Large intestine (tissue), 3 donors: ENCODE measurements around the gene C14orf132. TPM values are rescaled to one million over a fixed set of nuclear protein-coding genes. Genes with fewer than 3 reads are reported as not detected.
A peak's percentile ranks its signal among the peaks of the same experiment; 100 is the strongest.

Source experiments
- DNase-seq, 2 donors: peaks; one replicate each; pipeline versions ENCODE4 v3.0.0 to v3.0.0-alpha.2; 2013
- H3K27ac ChIP-seq: one replicate; pipeline ENCODE4 v1.5.1; 2013; ENCODE audit warnings: low read length
- H3K27me3 ChIP-seq: 2 replicates; pipeline ENCODE4 v1.6.1; 2013; ENCODE audit warnings: low read length; ENCODE audit not compliant: control insufficient read depth, insufficient read depth
- H3K36me3 ChIP-seq: 2 replicates; pipeline ENCODE4 v1.6.1; 2013; ENCODE audit warnings: low read length; ENCODE audit not compliant: control insufficient read depth, insufficient read depth
- H3K4me1 ChIP-seq: one replicate; pipeline ENCODE4 v1.6.1; 2013; ENCODE audit warnings: low read length; ENCODE audit not compliant: control insufficient read depth, insufficient read depth
- H3K4me3 ChIP-seq: one replicate; pipeline ENCODE4 v1.5.1; 2013; ENCODE audit warnings: low read length
- H3K9me3 ChIP-seq: one replicate; pipeline ENCODE4 v1.6.1; 2013; ENCODE audit warnings: mild to moderate bottlenecking, low read depth, low read length, moderate library complexity; ENCODE audit not compliant: control insufficient read depth
- WGBS: methylation state at CpG from one replicate; pipeline ENCODE4 v1.1.5; 2013; ENCODE audit warnings: low lambda C conversion rate; ENCODE audit not compliant: insufficient coverage; 5-methylcytosine and 5-hydroxymethylcytosine counted together
- polyA plus RNA-seq: library from polyadenylated mRNA; unstranded; fragments of 120-200 nt; gene quantifications from one replicate; pipeline ENCODE4 v1.2.1, GENCODE V29; 2013

Gene C14orf132
- polyA plus RNA-seq, 1 donor, result 20.0 TPM

- peaks cover 59% of the 10 kb centered on the region for H3K27me3 ChIP-seq
These were observed 610 bp downstream of the C14orf132 start for GRCh38 chr14:96039633-96040311.

GRCh38 chr14:96040828-96041371 is 1.7 kb downstream of the C14orf132 start:
- Histone ChIP-seq H3K4me3 (no peak overlapping the region), H3K9me3 (peaks cover 3% of the 10 kb centered on the region), H3K36me3 (no peaks in the 10 kb centered on the region), H3K4me1 (no peaks in the 10 kb centered on the region), H3K27ac (no peak overlapping the region), H3K27me3 (peaks cover 59% of the 10 kb centered on the region)
- no peak for DNase-seq
- 33% methylated on average over 1 of the region's 9 CpGs for WGBS

More at GRCh38 chr14:96039633-96040311, 610 bp downstream of the C14orf132 start:
- no CpG with 5 or more reads among the region's 56 CpGs for WGBS
- Histone ChIP-seq H3K4me3 (peak overlapping the region; percentile 53), H3K27ac (peak overlapping the region; percentile 40), H3K36me3 (no peaks in the 10 kb centered on the region), H3K9me3 (peaks cover 3% of the 10 kb centered on the region), H3K4me1 (no peaks in the 10 kb centered on the region)
- peak in 1 of 2 donors; percentile 18 for DNase-seq

GRCh38 chr14:96042248-96042930 is 3.2 kb downstream of the C14orf132 start:
- peaks cover 55% of the 10 kb centered on the region for H3K27me3 ChIP-seq
- WGBS, result no CpG with 5 or more reads among the region's 4 CpGs
- no peak for DNase-seq
- H3K27ac ChIP-seq, result no peak overlapping the region
- H3K4me1 ChIP-seq, result no peaks in the 10 kb centered on the region
- no peak overlapping the region for H3K4me3 ChIP-seq
- peaks cover 3% of the 10 kb centered on the region for H3K9me3 ChIP-seq
- H3K36me3 ChIP-seq, result no peaks in the 10 kb centered on the region

- H3K36me3 ChIP-seq, result no peaks in the 10 kb centered on the region
- H3K4me3 ChIP-seq, result no peak overlapping the region
- H3K27ac ChIP-seq, result no peak overlapping the region
- DNase-seq, result no peak
- H3K27me3 ChIP-seq, result peaks cover 20% of the 10 kb centered on the region
- H3K9me3 ChIP-seq, result no peaks in the 10 kb centered on the region
- H3K4me1 ChIP-seq, result no peaks in the 10 kb centered on the region
- WGBS, result 100% methylated on average over 2 of the region's 2 CpGs
These were observed 7.5 kb downstream of the C14orf132 start for GRCh38 chr14:96046630-96047029.

GRCh38 chr14:96047101-96047500 is 7.9 kb downstream of the C14orf132 start:
- no peak for DNase-seq
- H3K27me3 ChIP-seq, result peaks cover 19% of the 10 kb centered on the region
- no peak overlapping the region for H3K27ac ChIP-seq
- no peak overlapping the region for H3K4me3 ChIP-seq
- no peaks in the 10 kb centered on the region for H3K36me3 ChIP-seq
- no peaks in the 10 kb centered on the region for H3K4me1 ChIP-seq
- H3K9me3 ChIP-seq, result no peaks in the 10 kb centered on the region

GRCh38 chr14:96049932-96050331 is 10.8 kb downstream of the C14orf132 start:
- Histone ChIP-seq H3K4me3 (no peak overlapping the region), H3K27ac (no peak overlapping the region), H3K4me1 (peaks cover 4% of the 10 kb centered on the region), H3K36me3 (no peaks in the 10 kb centered on the region), H3K27me3 (peaks cover 8% of the 10 kb centered on the region), H3K9me3 (no peaks in the 10 kb centered on the region)
- DNase-seq, result no peak

- WGBS, result 100% methylated on average over 1 of the region's 4 CpGs
- Histone ChIP-seq H3K9me3 (no peaks in the 10 kb centered on the region), H3K4me3 (no peak overlapping the region), H3K36me3 (no peaks in the 10 kb centered on the region), H3K27me3 (peaks cover 8% of the 10 kb centered on the region), H3K4me1 (peaks cover 4% of the 10 kb centered on the region), H3K27ac (no peak overlapping the region)
- no peak for DNase-seq
These were observed 11.3 kb downstream of the C14orf132 start for GRCh38 chr14:96050482-96050881.

GRCh38 chr14:96051231-96051630 is 12.1 kb downstream of the C14orf132 start:
- DNase-seq, result no peak
- WGBS, result no CpG with 5 or more reads among the region's 3 CpGs
- Histone ChIP-seq H3K4me1 (peaks cover 4% of the 10 kb centered on the region), H3K36me3 (no peaks in the 10 kb centered on the region), H3K4me3 (no peak overlapping the region), H3K27me3 (peaks cover 8% of the 10 kb centered on the region), H3K9me3 (no peaks in the 10 kb centered on the region), H3K27ac (no peak overlapping the region)

GRCh38 chr14:96051642-96052540 is 12.7 kb downstream of the C14orf132 start:
- Histone ChIP-seq H3K4me1 (peaks cover 4% of the 10 kb centered on the region), H3K4me3 (no peak overlapping the region), H3K27me3 (peaks cover 8% of the 10 kb centered on the region), H3K27ac (no peak overlapping the region), H3K36me3 (no peaks in the 10 kb centered on the region), H3K9me3 (no peaks in the 10 kb centered on the region)
- no CpG with 5 or more reads among the region's 14 CpGs for WGBS
- DNase-seq, result no peak

GRCh38 chr14:96052541-96053247 is 13.5 kb downstream of the C14orf132 start:
- DNase-seq, result no peak
- Histone ChIP-seq H3K27me3 (peaks cover 8% of the 10 kb centered on the region), H3K9me3 (no peaks in the 10 kb centered on the region), H3K4me1 (peaks cover 4% of the 10 kb centered on the region), H3K27ac (no peak overlapping the region), H3K36me3 (no peaks in the 10 kb centered on the region), H3K4me3 (no peak overlapping the region)
- WGBS, result no CpG with 5 or more reads among the region's 10 CpGs
